ENCODE data around the gene LRRC3C.

Gene LRRC3C

GRCh38 chr17:39972271-39972670, 44.7 kb downstream of the LRRC3C start:
- DNase-seq (ENCODE audit: insufficient read length, low spot score) (no peak), FAIRE-seq (no peak)
- no peak for TF ChIP-seq POLR2A (IDR thresholded peaks at IDR 0.05; ENCODE audit: low read depth, low read length)
- TF ChIP-seq TAF1 (IDR thresholded peaks at IDR 0.05; ENCODE audit: low read depth, low read length) = no peak
- no peak for TF ChIP-seq SPI1 (IDR thresholded peaks at IDR 0.05; ENCODE audit: low read depth, low read length)
- no peak for TF ChIP-seq POU2F2 (IDR thresholded peaks at IDR 0.05; ENCODE audit: low read depth, low read length)
- no peak for TF ChIP-seq PAX5 (IDR thresholded peaks at IDR 0.05; ENCODE audit: insufficient read depth, low read length, severe bottlenecking)

DNA sequence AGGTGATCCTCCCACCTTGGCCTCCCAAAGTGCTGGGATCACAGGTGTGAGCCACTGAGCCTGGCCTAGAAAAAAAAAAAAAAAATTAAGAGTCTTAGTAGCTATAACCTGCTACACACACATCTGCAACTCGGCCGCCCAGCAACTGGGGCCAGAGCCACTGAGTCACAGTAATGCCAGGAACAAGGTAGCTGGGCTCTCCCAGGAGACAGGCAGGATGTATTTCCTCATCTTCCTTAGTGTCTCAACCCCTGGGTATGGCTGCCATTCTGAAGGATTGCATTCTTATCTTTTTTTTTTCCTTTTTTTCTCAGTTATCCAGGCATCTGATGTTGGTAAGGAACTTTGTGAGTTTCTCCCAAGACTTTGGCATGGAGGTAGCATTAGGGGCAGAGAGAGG, 46.0 kb downstream of the LRRC3C start:
- DNase-seq (ENCODE audit: insufficient read length, low spot score) (no peak), FAIRE-seq (no peak)
- TF ChIP-seq SPI1 (IDR thresholded peaks at IDR 0.05; ENCODE audit: low read depth, low read length) = no peak
- TF ChIP-seq POLR2A (IDR thresholded peaks at IDR 0.05; ENCODE audit: low read depth, low read length) = no peak
- TF ChIP-seq POU2F2 (IDR thresholded peaks at IDR 0.05; ENCODE audit: low read depth, low read length) = no peak
- no peak for TF ChIP-seq PAX5 (IDR thresholded peaks at IDR 0.05; ENCODE audit: insufficient read depth, low read length, severe bottlenecking)

- FAIRE-seq (no peak), DNase-seq (ENCODE audit: insufficient read length, low spot score) (no peak)
- TF ChIP-seq SPI1 (IDR thresholded peaks at IDR 0.05; ENCODE audit: low read depth, low read length) (no peak), TAF1 (IDR thresholded peaks at IDR 0.05; ENCODE audit: low read depth, low read length) (no peak), POLR2AphosphoS5 (IDR thresholded peaks at IDR 0.05; ENCODE audit: low read depth, low read length) (no peak), PAX5 (IDR thresholded peaks at IDR 0.05; ENCODE audit: insufficient read depth, low read length, severe bottlenecking) (no peak), POU2F2 (IDR thresholded peaks at IDR 0.05; ENCODE audit: low read depth, low read length) (no peak), POLR2A (IDR thresholded peaks at IDR 0.05; ENCODE audit: low read depth, low read length) (no peak)
Measured at GRCh38 chr17:39974433-39974832, 46.9 kb downstream of the LRRC3C start.

GRCh38 chr17:39975801-39976200, 48.3 kb downstream of the LRRC3C start:
- FAIRE-seq (no peak), DNase-seq (ENCODE audit: insufficient read length, low spot score) (no peak)
- TF ChIP-seq TAF1 (IDR thresholded peaks at IDR 0.05; ENCODE audit: low read depth, low read length) = no peak
- no peak for TF ChIP-seq PAX5 (IDR thresholded peaks at IDR 0.05; ENCODE audit: insufficient read depth, low read length, severe bottlenecking)

GRCh38 chr17:39979016-39979670, 51.6 kb downstream of the LRRC3C start:
- TF ChIP-seq TAF1 (IDR thresholded peaks at IDR 0.05; ENCODE audit: low read depth, low read length) (no peak), PAX5 (IDR thresholded peaks at IDR 0.05; ENCODE audit: insufficient read depth, low read length, severe bottlenecking) (no peak), SPI1 (IDR thresholded peaks at IDR 0.05; ENCODE audit: low read depth, low read length) (no peak), POU2F2 (IDR thresholded peaks at IDR 0.05; ENCODE audit: low read depth, low read length) (no peak), POLR2A (IDR thresholded peaks at IDR 0.05; ENCODE audit: low read depth, low read length) (no peak), POLR2AphosphoS5 (IDR thresholded peaks at IDR 0.05; ENCODE audit: low read depth, low read length) (no peak)
- DNase-seq (ENCODE audit: insufficient read length, low spot score) = no peak
- no peak for FAIRE-seq

DNA sequence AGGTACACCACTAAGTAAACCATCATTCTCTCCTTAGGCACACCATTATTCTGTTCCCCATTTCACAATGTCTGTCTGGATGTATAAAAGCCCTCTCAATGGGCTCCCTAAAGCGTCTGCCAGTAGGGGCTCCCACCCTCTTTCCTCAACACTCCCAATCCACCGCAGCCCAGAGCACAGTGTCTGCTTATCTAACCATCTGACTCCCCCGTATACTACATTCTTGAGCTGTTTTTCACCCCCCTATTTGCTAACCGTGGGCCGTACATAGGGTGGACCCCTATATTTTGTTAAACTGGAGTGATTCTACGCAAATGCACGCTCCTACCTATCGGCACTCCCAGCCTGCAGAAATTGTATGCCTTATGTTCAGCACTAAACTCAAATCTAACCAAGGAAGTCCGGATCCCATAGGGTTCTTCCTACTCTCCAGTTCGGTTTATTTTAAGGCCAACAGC, 52.4 kb downstream of the LRRC3C start:
- DNase-seq (ENCODE audit: insufficient read length, low spot score) (no peak), FAIRE-seq (peak; percentile 35)
- 0 out of 2 replicates have a peak, but pooled peaks have one; percentile 12 for TF ChIP-seq POU2F2 (IDR thresholded peaks at IDR 0.05; ENCODE audit: low read depth, low read length)
- TF ChIP-seq POLR2A (IDR thresholded peaks at IDR 0.05; ENCODE audit: low read depth, low read length) = no peak
- TF ChIP-seq SPI1 (IDR thresholded peaks at IDR 0.05; ENCODE audit: low read depth, low read length) = 0 out of 2 replicates have a peak, but pooled peaks have one; percentile 23
- TF ChIP-seq PAX5 (IDR thresholded peaks at IDR 0.05; ENCODE audit: insufficient read depth, low read length, severe bottlenecking) = no peak

DNA sequence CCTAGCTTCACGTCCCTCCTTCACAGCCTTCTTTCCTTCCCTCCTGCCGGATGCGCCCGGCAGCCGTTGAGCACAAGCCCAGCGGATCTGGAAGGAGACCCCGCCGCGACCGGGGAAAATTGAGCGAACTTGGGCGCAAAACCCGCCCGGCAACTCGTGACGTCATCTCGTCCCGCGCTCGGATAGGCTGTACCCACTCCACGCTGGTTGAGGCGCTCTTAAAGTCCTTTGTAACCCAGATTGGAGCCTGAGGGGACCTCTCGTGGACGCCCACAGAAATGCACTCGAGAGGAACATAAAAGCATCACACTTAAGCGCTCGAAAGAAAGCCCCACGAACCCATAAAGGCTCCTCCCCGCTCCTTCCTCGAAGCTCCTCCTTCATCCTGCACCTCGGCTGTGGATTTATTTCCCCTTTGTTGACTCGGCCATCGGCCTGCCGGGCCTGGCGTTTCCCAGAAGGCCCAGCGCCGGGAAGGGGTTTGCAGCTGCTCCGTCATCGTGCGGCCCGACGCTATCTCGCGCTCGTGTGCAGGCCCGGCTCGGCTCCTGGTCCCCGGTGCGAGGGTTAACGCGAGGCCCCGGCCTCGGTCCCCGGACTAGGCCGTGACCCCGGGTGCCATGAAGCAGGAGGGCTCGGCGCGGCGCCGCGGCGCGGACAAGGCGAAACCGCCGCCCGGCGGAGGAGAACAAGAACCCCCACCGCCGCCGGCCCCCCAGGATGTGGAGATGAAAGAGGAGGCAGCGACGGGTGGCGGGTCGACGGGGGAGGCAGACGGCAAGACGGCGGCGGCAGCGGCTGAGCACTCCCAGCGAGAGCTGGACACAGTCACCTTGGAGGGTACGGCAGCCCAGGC, 53.0 kb downstream of the LRRC3C start, which contains the start of gene PSMD3:
Gene PSMD3, plus strand, starts transcription at position 457 of the 856 bp plus-strand sequence. Its CDS starts 164 bp downstream, at position 621.
- FAIRE-seq (peak; percentile 95), DNase-seq (ENCODE audit: insufficient read length, low spot score) (peak; percentile 87)
- TF ChIP-seq SPI1 (IDR thresholded peaks at IDR 0.05; ENCODE audit: low read depth, low read length) (no peak), POLR2A (IDR thresholded peaks at IDR 0.05; ENCODE audit: low read depth, low read length) (peak; percentile 58), TAF1 (IDR thresholded peaks at IDR 0.05; ENCODE audit: low read depth, low read length) (peak; percentile 84), POU2F2 (IDR thresholded peaks at IDR 0.05; ENCODE audit: low read depth, low read length) (peak; percentile 22; the same call in 1 of the 2 replicates), PAX5 (IDR thresholded peaks at IDR 0.05; ENCODE audit: insufficient read depth, low read length, severe bottlenecking) (peak; percentile 34), POLR2AphosphoS5 (IDR thresholded peaks at IDR 0.05; ENCODE audit: low read depth, low read length) (peak; percentile 63; the same call in 1 of the 2 replicates)

- DNase-seq (ENCODE audit: insufficient read length, low spot score) (no peak), FAIRE-seq (no peak)
- TF ChIP-seq TAF1 (IDR thresholded peaks at IDR 0.05; ENCODE audit: low read depth, low read length) (no peak), POLR2A (IDR thresholded peaks at IDR 0.05; ENCODE audit: low read depth, low read length) (no peak), POU2F2 (IDR thresholded peaks at IDR 0.05; ENCODE audit: low read depth, low read length) (no peak), POLR2AphosphoS5 (IDR thresholded peaks at IDR 0.05; ENCODE audit: low read depth, low read length) (no peak), SPI1 (IDR thresholded peaks at IDR 0.05; ENCODE audit: low read depth, low read length) (no peak), PAX5 (IDR thresholded peaks at IDR 0.05; ENCODE audit: insufficient read depth, low read length, severe bottlenecking) (no peak)
Measured at GRCh38 chr17:39981207-39981741, 53.7 kb downstream of the LRRC3C start.

DNA sequence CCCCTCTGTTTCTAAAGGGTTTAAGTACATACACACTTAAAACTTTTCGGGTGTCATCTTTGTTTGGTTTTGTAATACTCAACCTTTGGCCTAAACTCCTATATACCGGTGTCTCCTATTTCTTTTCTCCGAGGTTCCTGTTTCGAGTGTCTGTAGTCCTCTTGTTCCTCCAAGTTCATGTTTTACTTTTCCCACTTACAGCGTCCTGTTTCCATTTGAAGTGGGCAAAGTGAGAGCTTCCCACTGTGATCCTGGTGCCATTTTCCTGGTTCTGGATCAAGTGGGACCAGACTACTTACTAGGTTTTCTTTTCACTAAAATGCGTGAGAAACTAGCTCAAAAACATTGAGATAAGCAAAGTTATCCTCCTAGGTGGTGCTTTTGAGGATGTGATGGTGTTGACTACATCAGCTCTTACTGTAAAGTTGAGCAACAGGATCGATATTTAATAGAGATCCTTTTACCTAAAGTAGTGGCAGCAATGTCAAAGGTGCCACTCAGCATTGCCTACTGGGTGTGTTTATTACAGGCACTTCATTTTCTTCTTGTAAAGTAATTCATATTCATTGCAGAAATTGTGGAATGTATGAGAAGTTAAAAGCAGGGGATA, 54.3 kb downstream of the LRRC3C start:
- DNase-seq (ENCODE audit: insufficient read length, low spot score) (no peak), FAIRE-seq (no peak)

More for the DNA sequence above, 54.3 kb downstream of the LRRC3C start:
- TF ChIP-seq SPI1 (IDR thresholded peaks at IDR 0.05; ENCODE audit: low read depth, low read length) (no peak), POLR2AphosphoS5 (IDR thresholded peaks at IDR 0.05; ENCODE audit: low read depth, low read length) (no peak), TAF1 (IDR thresholded peaks at IDR 0.05; ENCODE audit: low read depth, low read length) (no peak), POLR2A (IDR thresholded peaks at IDR 0.05; ENCODE audit: low read depth, low read length) (no peak), PAX5 (IDR thresholded peaks at IDR 0.05; ENCODE audit: insufficient read depth, low read length, severe bottlenecking) (no peak), POU2F2 (IDR thresholded peaks at IDR 0.05; ENCODE audit: low read depth, low read length) (no peak)

All from GM12891 (cell line).